Frontal cortex (tissue), 4 donors: ENCODE results near the gene ZBTB8A. TPM values are rescaled to one million over a fixed set of nuclear protein-coding genes. Genes with fewer than 3 reads are reported as not detected.
A peak's percentile ranks its signal among the peaks of the same experiment; 100 is the strongest.

Experiments used
- DNase-seq, 2 donors: peaks; one replicate each; pipeline ENCODE4 v3.0.0; 2012; ENCODE audit warnings: low spot score in 2 of 2
- FAIRE-seq: peaks from 2 replicates; lab custom pipeline; 2012; peaks lifted over from hg19 to GRCh38; lab: Jason Lieb, UNC
- small RNA-seq: library from RNA; depleted of rRNA; stranded (forward); fragments of <200 nt; gene quantifications from one replicate; pipeline ENCODE3, GENCODE V24; 2014
- total RNA-seq: library from RNA; depleted of rRNA; stranded (reverse); fragments of >200 nt; gene quantifications from one replicate; pipeline ENCODE4 v1.2.3, GENCODE V29; 2014
- donor health status: control.
- donor health status: control.
- donor health status: control.

Gene ZBTB8A
- total RNA-seq, 1 donor from 2014 or later, result 43.2 TPM

DNA sequence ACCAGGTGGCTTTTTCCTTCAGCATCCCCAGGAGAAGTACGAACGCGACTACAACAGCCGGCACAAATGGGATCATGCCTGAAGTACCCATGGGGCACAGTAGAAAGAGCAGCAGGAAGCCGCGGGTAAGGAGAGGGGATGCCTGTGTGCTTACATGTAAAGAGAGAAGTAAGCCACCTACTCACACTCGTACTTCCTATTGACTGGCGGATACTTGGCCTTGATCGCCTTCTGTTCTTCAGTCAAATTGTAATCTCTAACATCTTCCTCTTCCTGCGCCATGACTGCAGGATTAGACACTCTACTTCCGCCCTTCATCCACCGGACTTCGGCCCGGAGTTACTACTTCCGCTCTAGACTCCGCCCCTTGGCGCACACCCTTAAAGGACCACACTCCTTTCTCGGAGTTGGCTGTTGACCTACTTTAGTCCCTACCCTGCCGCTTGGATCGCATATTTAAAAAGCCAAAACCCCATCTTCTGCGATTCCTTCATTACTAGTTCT, 111.1 kb downstream of the ZBTB8A start, which contains the start of gene ZBTB8OS:
Gene ZBTB8OS (minus strand): TSS at position 303 of the 504 bp plus-strand sequence. CDS start 21 bp downstream, at position 282.
- FAIRE-seq (no peak), DNase-seq (peak; percentile 84 to 86)

DNA sequence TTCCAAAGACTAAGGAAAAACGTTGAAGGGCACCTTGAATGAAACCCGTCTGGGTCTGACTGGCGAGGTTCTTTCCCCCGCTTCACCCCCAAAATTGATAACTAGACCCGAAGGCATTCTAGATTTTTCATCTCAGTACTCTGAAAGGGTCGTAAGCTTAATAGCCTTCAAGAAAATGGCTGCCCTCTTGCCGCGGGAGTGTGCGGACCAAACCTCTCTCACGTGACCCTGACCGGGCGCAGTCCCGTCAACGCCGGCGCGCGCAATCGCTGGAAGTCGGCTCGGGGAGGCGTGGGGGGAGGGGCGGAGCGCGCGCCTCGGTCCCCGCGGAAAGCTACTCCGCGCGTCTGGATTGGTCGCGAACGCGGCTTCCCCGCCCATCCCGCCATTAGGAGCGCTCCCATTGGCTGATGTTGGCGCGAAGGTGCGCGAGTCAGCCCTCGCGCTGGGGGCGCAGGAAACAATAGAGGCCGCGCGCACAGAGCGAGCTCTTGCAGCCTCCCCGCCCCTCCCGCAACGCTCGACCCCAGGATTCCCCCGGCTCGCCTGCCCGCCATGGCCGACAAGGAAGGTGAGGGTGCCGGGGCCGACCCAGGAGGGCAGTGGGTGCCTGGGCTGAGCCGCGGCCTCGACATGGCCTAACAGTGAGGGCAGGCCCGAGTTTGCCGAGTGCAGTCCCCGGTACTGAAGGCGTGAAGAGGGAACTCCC, 111.7 kb downstream of the ZBTB8A start, which contains the start of gene RBBP4:
Gene RBBP4 (plus strand): TSS at position 457 of the 709 bp plus-strand sequence. CDS start 99 bp downstream, at position 556.
- DNase-seq (peak; percentile 94 to 95), FAIRE-seq (no peak)

DNA sequence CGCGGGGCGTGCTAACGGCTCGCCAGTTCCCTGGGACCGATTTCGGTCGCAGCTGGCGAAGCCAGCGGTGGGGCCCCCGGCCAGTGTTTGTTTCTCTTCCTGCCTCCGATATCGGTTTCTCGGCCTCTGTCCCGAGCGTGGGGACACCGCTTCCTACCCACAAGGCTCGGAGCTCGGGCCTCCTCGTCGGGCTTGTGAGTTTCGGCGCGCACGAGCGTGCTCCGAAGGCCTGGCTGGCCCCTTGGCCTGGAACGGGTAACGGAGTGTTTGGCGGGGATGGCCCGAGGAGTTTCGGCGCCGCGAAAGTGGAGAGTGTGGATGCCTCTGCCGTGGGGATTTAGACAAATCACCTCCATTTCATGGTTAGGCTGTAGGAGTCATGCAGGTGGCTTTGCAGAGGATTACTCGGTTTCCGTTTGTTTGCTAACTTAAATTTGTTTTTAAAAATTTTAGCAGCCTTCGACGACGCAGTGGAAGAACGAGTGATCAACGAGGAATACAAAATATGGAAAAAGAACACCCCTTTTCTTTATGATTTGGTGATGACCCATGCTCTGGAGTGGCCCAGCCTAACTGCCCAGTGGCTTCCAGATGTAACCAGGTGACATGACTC, 112.3 kb downstream of the ZBTB8A start:
- no peak for DNase-seq
- no peak for FAIRE-seq

GRCh38 chr1:32652244-32652962, 113.2 kb downstream of the ZBTB8A start:
- FAIRE-seq, result no peak

More at GRCh38 chr1:32652244-32652962, 113.2 kb downstream of the ZBTB8A start:
- DNase-seq, result no peak

Small RNAs within 50 kb of the gene (small RNA-seq; reads per million reads assigned to genes)
- not detected for gene RF00019

Other genes with a start within 250 kb of the ZBTB8A start
- 19.6 TPM for gene HDAC1, start 247.3 kb upstream of the ZBTB8A start, total RNA-seq
- 373 TPM for gene MARCKSL1, start 203.2 kb upstream of the ZBTB8A start, total RNA-seq
- gene FAM229A, start 176.9 kb upstream of the ZBTB8A start, total RNA-seq, result 2.0 TPM
- gene TSSK3, start 176.9 kb upstream of the ZBTB8A start, total RNA-seq, result 0.41 TPM
- 65.2 TPM for gene BSDC1, start 145.0 kb upstream of the ZBTB8A start, total RNA-seq
- 15.9 TPM for gene ZBTB8B, start 74.4 kb upstream of the ZBTB8A start, total RNA-seq
- gene ZBTB8OS, start 111.1 kb downstream of the ZBTB8A start, total RNA-seq, result 22.4 TPM
- gene RBBP4, start 111.8 kb downstream of the ZBTB8A start, total RNA-seq, result 191 TPM
- 3.7 TPM for gene SYNC, start 163.3 kb downstream of the ZBTB8A start, total RNA-seq